H1 (cell line): Measurements from ENCODE around the gene SLFN12. TPM values are rescaled to one million over a fixed set of nuclear protein-coding genes. Genes with fewer than 3 reads are reported as not detected.
"Not testable (repeated sequence)": the region's sequence is repeated elsewhere in the genome, so short reads cannot be mapped to it uniquely, and the experiment has no call there.

ENCODE experiments used
- CTCF ChIA-PET: fragments of 300-600 bp; sonication (Branson Sonifier 250); formaldehyde crosslinking; loops from one replicate; lab custom pipeline; 2021; ENCODE audit not compliant: partially characterized antibody; lab: Charles Lee
- POLR2A ChIA-PET: fragments of 300-600 bp; sonication (Branson Sonifier 250); formaldehyde crosslinking; loops from one replicate; lab custom pipeline; 2021; ENCODE audit warnings: inconsistent platforms; ENCODE audit not compliant: partially characterized antibody; lab: Charles Lee
- DNase-seq, 2 experiments: peaks; one replicate each; pipeline versions ENCODE4 v3.0.0 to v3.0.0-alpha.2; 2010 to 2022; ENCODE audit warnings: low spot score in 2 of 2, low read depth in 1 of 2, mixed read lengths in 1 of 2
- FAIRE-seq: peaks from 2 replicates; lab custom pipeline; 2011; peaks lifted over from hg19 to GRCh38; lab: Jason Lieb, UNC
- H2AFZ ChIP-seq: 2 replicates; pipeline ENCODE4 v1.8.1; 2012; ENCODE audit warnings: low read length, inconsistent platforms
- H2AK5ac ChIP-seq: 2 replicates; pipeline ENCODE4 v1.6.1; 2013; ENCODE audit warnings: low read depth, low read length
- H2BK120ac ChIP-seq: replicated peaks from 2 replicates; pipeline ENCODE3; 2013; ENCODE audit warnings: low read depth, low read length, inconsistent platforms
- H2BK12ac ChIP-seq: 2 replicates; pipeline ENCODE4 v1.6.1; 2013; ENCODE audit warnings: low read depth, low read length
- H2BK15ac ChIP-seq: 2 replicates; pipeline ENCODE4 v1.6.1; 2013; ENCODE audit warnings: low read length
- H2BK20ac ChIP-seq: 2 replicates; pipeline ENCODE4 v1.6.1; 2013; ENCODE audit warnings: low read length
- H2BK5ac ChIP-seq: 2 replicates; pipeline ENCODE4 v1.6.1; 2013; ENCODE audit warnings: low read depth, low read length
- H3K14ac ChIP-seq: 2 replicates; pipeline ENCODE4 v1.6.1; 2013; ENCODE audit warnings: inconsistent platforms; ENCODE audit not compliant: insufficient read length
- H3K18ac ChIP-seq: 2 replicates; pipeline ENCODE4 v1.6.1; 2013; ENCODE audit warnings: low read length; ENCODE audit errors: extremely low read depth
- H3K23ac ChIP-seq: 2 replicates; pipeline ENCODE4 v1.6.1; 2013; ENCODE audit warnings: inconsistent platforms; ENCODE audit not compliant: insufficient read length
- H3K23me2 ChIP-seq: 2 replicates; pipeline ENCODE4 v1.6.1; 2013; ENCODE audit warnings: low read depth, low read length
- H3K27ac ChIP-seq: 2 replicates; pipeline ENCODE4 v1.6.1; 2011; ENCODE audit warnings: low read depth, low read length, inconsistent platforms
- H3K27me3 ChIP-seq, 4 experiments: replicated peaks in 1 of 4; 1 replicate in 1 of 4; 2 replicates in 3 of 4; pipeline versions ENCODE4 v1.6.1 to v1.8.1; 2011 to 2013; ENCODE audit warnings: low read length in 3 of 4, mild to moderate bottlenecking in 3 of 4, inconsistent platforms in 2 of 4, mixed read lengths in 2 of 4, moderate library complexity in 1 of 4; ENCODE audit not compliant: control insufficient read depth in 3 of 4, insufficient read depth in 3 of 4; ENCODE audit errors: extremely low read depth in 1 of 4
- H3K36me3 ChIP-seq, 4 experiments: 2 replicates each; pipeline versions ENCODE4 v1.6.1 to v1.8.1; 2011 to 2013; ENCODE audit warnings: mild to moderate bottlenecking in 4 of 4, low read length in 3 of 4, moderate library complexity in 2 of 4, control low read depth in 1 of 4, inconsistent platforms in 1 of 4; ENCODE audit not compliant: insufficient read depth in 4 of 4, control insufficient read depth in 2 of 4
- H3K4ac ChIP-seq: replicated peaks from 2 replicates; pipeline ENCODE3; 2013; ENCODE audit warnings: low read length, low read depth, mixed read lengths, inconsistent platforms; ENCODE audit not compliant: insufficient read length
- H3K4me1 ChIP-seq, 4 experiments: replicated peaks in 1 of 4; 1 replicate in 1 of 4; 2 replicates in 3 of 4; pipeline versions ENCODE4 v1.6.1 to v1.8.1; 2011 to 2013; ENCODE audit warnings: low read length in 3 of 4, inconsistent platforms in 2 of 4, mixed read lengths in 1 of 4; ENCODE audit not compliant: insufficient read depth in 4 of 4, control insufficient read depth in 3 of 4
- H3K4me2 ChIP-seq, 2 experiments: 2 replicates each; pipeline versions ENCODE4 v1.6.1 to v1.8.1; 2011 to 2013; ENCODE audit warnings: low read depth in 2 of 2, low read length in 2 of 2, control low read depth in 1 of 2, inconsistent platforms in 1 of 2, mild to moderate bottlenecking in 1 of 2; ENCODE audit not compliant: insufficient read depth in 1 of 2
- H3K4me3 ChIP-seq, 4 experiments: fragments of 200-600, 300-600 bp in 1 of 4; sonication (generic), shearing (Covaris generic), sonication (Bioruptor Twin) in 1 of 4; 2 replicates each; pipeline versions ENCODE4 v1.5.1 to v1.8.1; 2011 to 2016; ENCODE audit warnings: low read length in 4 of 4, low read depth in 3 of 4, control low read depth in 2 of 4, inconsistent platforms in 2 of 4, mild to moderate bottlenecking in 2 of 4, mixed read lengths in 1 of 4, moderate library complexity in 1 of 4; ENCODE audit not compliant: insufficient read depth in 2 of 4; ENCODE audit errors: extremely low read depth in 1 of 4
- H3K56ac ChIP-seq: replicated peaks from 2 replicates; pipeline ENCODE3; 2013; ENCODE audit warnings: low read depth, mild to moderate bottlenecking, mixed read lengths, low read length, inconsistent platforms; ENCODE audit not compliant: insufficient read length
- H3K79me1 ChIP-seq: 2 replicates; pipeline ENCODE4 v1.6.1; 2013; ENCODE audit warnings: low read depth, low read length, control low read depth
- H3K79me2 ChIP-seq, 2 experiments: 2 replicates each; pipeline versions ENCODE4 v1.6.1 to v1.8.1; 2012 to 2013; ENCODE audit warnings: low read length in 2 of 2, mild to moderate bottlenecking in 2 of 2, inconsistent platforms in 1 of 2; ENCODE audit not compliant: insufficient read depth in 2 of 2, control insufficient read depth in 1 of 2
- H3K9ac ChIP-seq, 4 experiments: replicated peaks in 1 of 4; 1 replicate in 1 of 4; 2 replicates in 3 of 4; pipeline versions ENCODE4 v1.6.1 to v1.8.1; 2011 to 2013; ENCODE audit warnings: low read depth in 3 of 4, low read length in 3 of 4, control low read depth in 2 of 4, mild to moderate bottlenecking in 2 of 4, moderate library complexity in 2 of 4, inconsistent platforms in 1 of 4; ENCODE audit errors: extremely low read depth in 1 of 4
- H3K9me3 ChIP-seq, 2 experiments: 2 replicates each; pipeline versions ENCODE4 v1.6.1 to v1.8.1; 2012 to 2013; ENCODE audit warnings: mild to moderate bottlenecking in 2 of 2, moderate library complexity in 2 of 2, control low read depth in 1 of 2, inconsistent platforms in 1 of 2, low read depth in 1 of 2, low read length in 1 of 2, mixed read lengths in 1 of 2; ENCODE audit not compliant: insufficient read depth in 2 of 2
- H4K20me1 ChIP-seq, 2 experiments: replicated peaks in 1 of 2; 2 replicates each; pipeline versions ENCODE3 to v1.8.1; 2011 to 2013; ENCODE audit warnings: inconsistent platforms in 2 of 2, low read length in 2 of 2, mild to moderate bottlenecking in 1 of 2; ENCODE audit not compliant: insufficient read depth in 2 of 2, control insufficient read depth in 1 of 2
- H4K5ac ChIP-seq: 2 replicates; pipeline ENCODE4 v1.6.1; 2013; ENCODE audit warnings: low read length, low read depth, mixed read lengths, inconsistent platforms; ENCODE audit not compliant: insufficient read length
- H4K8ac ChIP-seq: 2 replicates; pipeline ENCODE4 v1.8.0; 2013; ENCODE audit warnings: mild to moderate bottlenecking, moderate library complexity, low read length, inconsistent platforms; ENCODE audit not compliant: insufficient read depth; ENCODE audit errors: extremely low read depth
- H4K91ac ChIP-seq: replicated peaks from 2 replicates; pipeline ENCODE3; 2013; ENCODE audit warnings: low read length, mixed read lengths, inconsistent platforms; ENCODE audit not compliant: insufficient read length
- MAFK ChIP-seq: IDR thresholded peaks from 2 replicates; pipeline ENCODE4 v1.6.1; 2012; ENCODE audit warnings: low read depth, mild to moderate bottlenecking, improper control_type of control experiment, low read length
- WGBS, 2 experiments: shearing (Covaris generic) in 1 of 2; methylation state at CpG; one replicate each; pipeline versions ENCODE4 v1.1.6 to v1.1.7; 2013 to 2015; ENCODE audit warnings: low lambda C conversion rate in 2 of 2, mixed read lengths in 2 of 2, inconsistent platforms in 1 of 2, low coverage in 1 of 2, missing lambda C conversion rate in 1 of 2; ENCODE audit not compliant: insufficient replicate concordance in 2 of 2, insufficient coverage in 1 of 2, insufficient read length in 1 of 2; ENCODE audit errors: extremely low coverage in 1 of 2, missing lambda C conversion rate in 1 of 2; 5-methylcytosine and 5-hydroxymethylcytosine counted together
- polyA plus RNA-seq, 7 experiments: library from polyadenylated mRNA; depleted of rRNA in 3 of 7; stranded (reverse) in 5 of 7; unstranded in 2 of 7; fragments of >200 nt in 5 of 7; fragments of 200-250 nt in 2 of 7; gene quantifications; 1 replicate in 5 of 7; 2 replicates in 1 of 7; 4 replicates in 1 of 7; pipeline versions ENCODE4 v1.2.1 to v1.2.3, GENCODE V29; 2011 to 2013; ENCODE audit warnings: missing spikeins in 2 of 7, mixed read lengths in 2 of 7
- total RNA-seq: library from RNA; stranded (reverse); fragmentation: NEBNext Ultra II Directional; extraction: Animal tissue kit (Norgen Biotek cat#: 25700); gene quantifications from 2 replicates; pipeline ENCODE4 v1.2.1, GENCODE V29; 2021

Gene SLFN12
- total and polyA plus RNA-seq, 2 of the 8 experiments (the other 6 are each of a cell fraction or from before 2014, with no cell fraction given) = 1.6 to 10.7 TPM

- no peak for DNase-seq
- Histone ChIP-seq H3K4ac (no peak overlapping the region), H3K27me3 (no peaks in the 10 kb centered on the region), H3K9me3 (no peaks in the 10 kb centered on the region), H2BK15ac (no peak overlapping the region), H3K27ac (no peak overlapping the region), H2BK120ac (no peak overlapping the region), H3K4me3 (no peak overlapping the region), H3K9ac (no peak overlapping the region), H4K91ac (no peak overlapping the region), H2AK5ac (no peak overlapping the region), H3K36me3 (no peaks in the 10 kb centered on the region; a peak in 1 of 8 replicates), H3K79me2 (0 out of 4 replicates have a peak, but pooled peaks cover 0 to 3% of the 10 kb centered on the region in 2 experiments), H3K4me1 (peaks cover 0 to 2% (median 2%) of the 10 kb centered on the region in 4 experiments; a peak in 2 of 7 replicates), H3K4me2 (no peak overlapping the region), H3K23ac (no peak overlapping the region), H2BK5ac (no peak overlapping the region), H2AFZ (no peak overlapping the region), H4K20me1 (peaks cover 0 to 1% of the 10 kb centered on the region in 2 experiments), H3K79me1 (no peaks in the 10 kb centered on the region), H2BK12ac (no peak overlapping the region), H4K8ac (no peak overlapping the region), H2BK20ac (no peak overlapping the region), H4K5ac (no peak overlapping the region), H3K18ac (no peak overlapping the region), H3K56ac (no peak overlapping the region), H3K23me2 (no peaks in the 10 kb centered on the region), H3K14ac (no peak overlapping the region)
- POLR2A ChIA-PET = no interaction called here
- 92% methylated on average over 4 of the region's 4 CpGs; no CpG with 5 or more reads in 1 of the 2 experiments for WGBS, 2 experiments
- TF ChIP-seq MAFK = no peak
- FAIRE-seq = no peak
- CTCF ChIA-PET = no interaction called here
Observed at GRCh38 chr17:35423761-35424160, 8.5 kb downstream of the SLFN12 start.

DNA sequence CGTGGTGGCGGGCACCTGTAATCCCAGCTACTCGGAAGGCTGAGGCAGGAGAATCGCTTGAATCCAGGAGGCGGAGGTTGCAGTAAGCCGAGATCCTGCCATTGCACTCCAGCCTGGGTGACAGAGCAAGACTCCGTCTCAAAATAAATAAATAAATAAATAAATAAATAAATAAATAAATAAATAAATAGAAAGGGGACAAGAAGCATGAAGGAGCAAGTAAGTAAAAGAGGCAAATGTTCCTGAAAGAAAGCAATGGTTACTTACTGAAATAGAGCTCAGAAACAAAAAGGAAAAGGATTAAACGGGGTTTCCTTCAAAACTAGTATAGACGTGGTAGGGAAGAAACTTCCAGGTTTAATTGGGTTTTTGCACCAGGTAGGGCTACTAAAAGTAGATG lies 11.2 kb downstream of the SLFN12 start:
- H3K18ac ChIP-seq, DNase-seq, H3K79me1 ChIP-seq, H4K20me1 ChIP-seq, H3K4ac ChIP-seq, H3K9ac ChIP-seq, H3K27ac ChIP-seq, H3K36me3 ChIP-seq, H2AFZ ChIP-seq, H3K23me2 ChIP-seq, POLR2A ChIA-PET, H2BK15ac ChIP-seq, H4K91ac ChIP-seq, CTCF ChIA-PET, H3K4me3 ChIP-seq, H3K4me1 ChIP-seq, H3K23ac ChIP-seq, H4K5ac ChIP-seq, H2AK5ac ChIP-seq, H2BK12ac ChIP-seq, H2BK20ac ChIP-seq, H3K9me3 ChIP-seq, H3K27me3 ChIP-seq, H2BK120ac ChIP-seq, H2BK5ac ChIP-seq, H3K14ac ChIP-seq, H4K8ac ChIP-seq, FAIRE-seq, H3K4me2 ChIP-seq, H3K56ac ChIP-seq, H3K79me2 ChIP-seq: not testable (repeated sequence)
- 94% methylated on average over 9 of the region's 9 CpGs; no CpG with 5 or more reads in 1 of the 2 experiments for WGBS, 2 experiments
